Esophagus squamous epithelium (tissue), 4 donors: ENCODE measurements around the gene S100A3.

Experiments used
- POLR2A ChIP-seq, 4 donors: fragments of 450-650 bp; IDR thresholded peaks; one replicate each; pipeline ENCODE4 v1.6.1; 2017; ENCODE audit warnings: antibody characterized with exemption in 4 of 4, mild to moderate bottlenecking in 4 of 4, moderate library complexity in 3 of 4
- TF ChIP-seq, protein P1 (sequence below), 6 experiments: fragments of 450-650 bp in 4 of 6; fragments of 200-600 bp in 2 of 6; sonication (generic) in 2 of 6; IDR thresholded peaks; one replicate each; pipeline ENCODE4 v1.5.1; 2016 to 2019; ENCODE audit warnings: antibody characterized with exemption in 6 of 6, mild to moderate bottlenecking in 4 of 6, moderate library complexity in 4 of 6

DNA sequence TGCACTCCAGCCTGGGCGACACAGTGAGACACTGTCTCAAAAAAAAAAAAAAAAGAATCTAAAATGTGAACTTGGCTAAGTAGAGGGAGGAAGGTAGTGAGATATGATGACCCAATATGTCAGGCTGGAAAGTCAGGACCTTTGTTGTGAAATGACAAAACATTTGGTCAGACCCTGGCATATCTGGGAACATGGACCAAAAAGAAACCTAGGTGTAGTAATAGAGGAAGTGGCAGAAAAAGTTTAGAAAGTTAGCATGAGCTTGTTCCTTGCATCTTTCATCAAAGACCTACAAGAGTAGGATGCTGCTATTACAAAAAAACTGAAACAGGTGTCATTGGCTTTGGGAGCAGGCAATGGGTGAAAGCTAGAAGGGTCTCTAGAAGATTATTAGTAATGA lies 7.3 kb upstream of the S100A3 start:
- TF ChIP-seq, protein P1, sequence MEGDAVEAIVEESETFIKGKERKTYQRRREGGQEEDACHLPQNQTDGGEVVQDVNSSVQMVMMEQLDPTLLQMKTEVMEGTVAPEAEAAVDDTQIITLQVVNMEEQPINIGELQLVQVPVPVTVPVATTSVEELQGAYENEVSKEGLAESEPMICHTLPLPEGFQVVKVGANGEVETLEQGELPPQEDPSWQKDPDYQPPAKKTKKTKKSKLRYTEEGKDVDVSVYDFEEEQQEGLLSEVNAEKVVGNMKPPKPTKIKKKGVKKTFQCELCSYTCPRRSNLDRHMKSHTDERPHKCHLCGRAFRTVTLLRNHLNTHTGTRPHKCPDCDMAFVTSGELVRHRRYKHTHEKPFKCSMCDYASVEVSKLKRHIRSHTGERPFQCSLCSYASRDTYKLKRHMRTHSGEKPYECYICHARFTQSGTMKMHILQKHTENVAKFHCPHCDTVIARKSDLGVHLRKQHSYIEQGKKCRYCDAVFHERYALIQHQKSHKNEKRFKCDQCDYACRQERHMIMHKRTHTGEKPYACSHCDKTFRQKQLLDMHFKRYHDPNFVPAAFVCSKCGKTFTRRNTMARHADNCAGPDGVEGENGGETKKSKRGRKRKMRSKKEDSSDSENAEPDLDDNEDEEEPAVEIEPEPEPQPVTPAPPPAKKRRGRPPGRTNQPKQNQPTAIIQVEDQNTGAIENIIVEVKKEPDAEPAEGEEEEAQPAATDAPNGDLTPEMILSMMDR (IDR thresholded peaks at IDR 0.05): no peak
- no peak for TF ChIP-seq POLR2A (IDR thresholded peaks at IDR 0.05)
